Measurements from ENCODE around the gene LMF1.

The LMF1 gene

GRCh38 chr16:931171-931570, 39.6 kb downstream of the LMF1 start:
- no peak for TF ChIP-seq Cebpa-rat (IDR thresholded peaks at IDR 0.05)
- Histone ChIP-seq H3K27ac (no peak overlapping the region), H3K4me2 (peak overlapping the region in 7 of 11 experiments; percentile 15 to 60 (median 43); a peak in 11 of 22 replicates), H4K20me1 (peaks cover 0 to 37% (median 3%) of the 10 kb centered on the region in 11 experiments; a peak in 5 of 22 replicates), H3K4me3 (no peak overlapping the region), H3K27me3 (no peaks in the 10 kb centered on the region), H3K36me3 (peaks cover 0 to 50% (median 24%) of the 10 kb centered on the region in 11 experiments; a peak in 17 of 22 replicates), H3K9me3 (replicated peaks in 1 of 11) (no peaks in the 10 kb centered on the region), H3K4me1 (peaks cover 0 to 29% (median 10%) of the 10 kb centered on the region in 10 experiments; a peak in 13 of 20 replicates), H3K9ac (0 out of 22 replicates have a peak overlapping the region, but pooled peaks of 1 of the 11 experiments have one; percentile 18)

GRCh38 chr16:930511-930910, 40.3 kb downstream of the LMF1 start:
- H3K27ac ChIP-seq = no peak overlapping the region

GRCh38 chr16:930076-930475, 40.7 kb downstream of the LMF1 start:
- no peak for TF ChIP-seq Cebpa-rat (IDR thresholded peaks at IDR 0.05)
- H3K9me3 ChIP-seq (replicated peaks in 1 of 11) = no peaks in the 10 kb centered on the region
- peaks cover 0 to 28% (median 3%) of the 10 kb centered on the region in 11 experiments; a peak in 5 of 22 replicates for H4K20me1 ChIP-seq
- H3K27me3 ChIP-seq = no peaks in the 10 kb centered on the region
- H3K4me2 ChIP-seq = no peak overlapping the region
- no peak overlapping the region for H3K9ac ChIP-seq
- no peak overlapping the region for H3K4me3 ChIP-seq
- peaks cover 0 to 29% (median 10%) of the 10 kb centered on the region in 10 experiments; a peak in 13 of 20 replicates for H3K4me1 ChIP-seq
- no peak overlapping the region for H3K27ac ChIP-seq
- H3K36me3 ChIP-seq = peaks cover 0 to 50% (median 24%) of the 10 kb centered on the region in 11 experiments; a peak in 17 of 22 replicates

More at GRCh38 chr16:930511-930910, 40.3 kb downstream of the LMF1 start:
- Histone ChIP-seq H3K27me3 (no peaks in the 10 kb centered on the region), H3K4me2 (no peak overlapping the region), H3K9me3 (replicated peaks in 1 of 11) (no peaks in the 10 kb centered on the region), H3K9ac (no peak overlapping the region), H3K36me3 (peaks cover 0 to 50% (median 24%) of the 10 kb centered on the region in 11 experiments; a peak in 17 of 22 replicates), H4K20me1 (peaks cover 0 to 30% (median 3%) of the 10 kb centered on the region in 11 experiments; a peak in 5 of 22 replicates), H3K4me3 (no peak overlapping the region), H3K4me1 (peaks cover 0 to 29% (median 10%) of the 10 kb centered on the region in 10 experiments; a peak in 13 of 20 replicates)
- TF ChIP-seq Cebpa-rat (IDR thresholded peaks at IDR 0.05) = no peak

GRCh38 chr16:929227-930073, 41.3 kb downstream of the LMF1 start:
- Histone ChIP-seq H3K27me3 (no peaks in the 10 kb centered on the region), H3K9me3 (replicated peaks in 1 of 11) (no peaks in the 10 kb centered on the region), H3K36me3 (peaks cover 0 to 50% (median 24%) of the 10 kb centered on the region in 11 experiments; a peak in 17 of 22 replicates), H3K4me1 (peaks cover 0 to 29% (median 10%) of the 10 kb centered on the region in 10 experiments; a peak in 13 of 20 replicates), H4K20me1 (peaks cover 0 to 28% (median 3%) of the 10 kb centered on the region in 11 experiments; a peak in 5 of 22 replicates), H3K9ac (no peak overlapping the region), H3K4me3 (no peak overlapping the region), H3K4me2 (no peak overlapping the region), H3K27ac (no peak overlapping the region)
- TF ChIP-seq Cebpa-rat (IDR thresholded peaks at IDR 0.05) = no peak

- Histone ChIP-seq H3K27me3 (no peaks in the 10 kb centered on the region), H3K4me3 (no peak overlapping the region), H3K36me3 (peaks cover 0 to 45% (median 20%) of the 10 kb centered on the region in 11 experiments; a peak in 18 of 22 replicates), H4K20me1 (peaks cover 0 to 23% (median 3%) of the 10 kb centered on the region in 11 experiments; a peak in 6 of 22 replicates), H3K4me1 (peaks cover 0 to 29% (median 10%) of the 10 kb centered on the region in 10 experiments; a peak in 13 of 20 replicates), H3K9ac (no peak overlapping the region), H3K27ac (no peak overlapping the region), H3K9me3 (replicated peaks in 1 of 11) (peaks cover 0 to 1% (median 0%) of the 10 kb centered on the region in 11 experiments; a peak in 1 of 22 replicates), H3K4me2 (no peak overlapping the region; a peak in 1 of 22 replicates)
- no peak for TF ChIP-seq Cebpa-rat (IDR thresholded peaks at IDR 0.05)
These were observed 42.3 kb downstream of the LMF1 start for GRCh38 chr16:928526-928925.

- H3K36me3 ChIP-seq = peaks cover 0 to 45% (median 23%) of the 10 kb centered on the region in 11 experiments; a peak in 17 of 22 replicates
- peaks cover 0 to 7% (median 4%) of the 10 kb centered on the region in 11 experiments; a peak in 8 of 22 replicates for H3K9me3 ChIP-seq (replicated peaks in 1 of 11)
- TF ChIP-seq Cebpa-rat (IDR thresholded peaks at IDR 0.05) = no peak
- no peak overlapping the region; a peak in 1 of 22 replicates for H3K4me2 ChIP-seq
- H3K4me1 ChIP-seq = peaks cover 0 to 29% (median 10%) of the 10 kb centered on the region in 10 experiments; a peak in 13 of 20 replicates
- peaks cover 0 to 18% (median 3%) of the 10 kb centered on the region in 11 experiments; a peak in 6 of 22 replicates for H4K20me1 ChIP-seq
- no peak overlapping the region for H3K27ac ChIP-seq
- H3K27me3 ChIP-seq = no peaks in the 10 kb centered on the region
- no peak overlapping the region for H3K4me3 ChIP-seq
- H3K9ac ChIP-seq = no peak overlapping the region
These were observed 42.9 kb downstream of the LMF1 start for GRCh38 chr16:927931-928330.

GRCh38 chr16:927406-927805, 43.4 kb downstream of the LMF1 start:
- TF ChIP-seq Cebpa-rat (IDR thresholded peaks at IDR 0.05) = no peak
- Histone ChIP-seq H3K27me3 (no peaks in the 10 kb centered on the region), H3K4me1 (peaks cover 0 to 29% (median 10%) of the 10 kb centered on the region in 10 experiments; a peak in 13 of 20 replicates), H3K27ac (no peak overlapping the region), H3K4me3 (no peak overlapping the region), H3K36me3 (peaks cover 3 to 47% (median 26%) of the 10 kb centered on the region in 11 experiments; a peak in 19 of 22 replicates), H3K4me2 (no peak overlapping the region), H4K20me1 (peaks cover 0 to 18% (median 3%) of the 10 kb centered on the region in 11 experiments; a peak in 6 of 22 replicates), H3K9ac (no peak overlapping the region), H3K9me3 (replicated peaks in 1 of 11) (peaks cover 0 to 11% (median 7%) of the 10 kb centered on the region in 11 experiments; a peak in 13 of 22 replicates)

- 0 out of 22 replicates have a peak overlapping the region, but pooled peaks of 1 of the 11 experiments have one; percentile 16 for H3K4me2 ChIP-seq
- peaks cover 7 to 54% (median 32%) of the 10 kb centered on the region in 11 experiments; a peak in 19 of 22 replicates for H3K36me3 ChIP-seq
- H3K27ac ChIP-seq = no peak overlapping the region
- TF ChIP-seq Cebpa-rat (IDR thresholded peaks at IDR 0.05) = no peak
- H3K27me3 ChIP-seq = no peaks in the 10 kb centered on the region
- peaks cover 0 to 17% (median 12%) of the 10 kb centered on the region in 11 experiments; a peak in 13 of 22 replicates for H3K9me3 ChIP-seq (replicated peaks in 1 of 11)
- peaks cover 0 to 18% (median 3%) of the 10 kb centered on the region in 11 experiments; a peak in 6 of 22 replicates for H4K20me1 ChIP-seq
- H3K4me1 ChIP-seq = peaks cover 0 to 29% (median 10%) of the 10 kb centered on the region in 10 experiments; a peak in 13 of 20 replicates
- H3K4me3 ChIP-seq = no peak overlapping the region
- H3K9ac ChIP-seq = no peak overlapping the region
These were observed 44.1 kb downstream of the LMF1 start for GRCh38 chr16:926715-927114.
